Omental fat pad (tissue), 4 donors: Measurements from ENCODE around the gene NAGK. TPM values are rescaled to one million over a fixed set of nuclear protein-coding genes. Genes with fewer than 3 reads are reported as not detected.
"Not testable (repeated sequence)": the region's sequence is repeated elsewhere in the genome, so short reads cannot be mapped to it uniquely, and the experiment has no call there.

ENCODE experiments used
- ATAC-seq: fragments of 150-250 bp; one replicate; pipeline ENCODE4 v1.9.1; 2016; ENCODE audit warnings: mild to moderate bottlenecking, moderate library complexity; ENCODE audit not compliant: low FRiP score
- DNase-seq: peaks from one replicate; pipeline ENCODE4 v3.0.0-alpha.2; 2019; ENCODE audit warnings: low spot score
- total RNA-seq, 4 donors: library from RNA; depleted of rRNA; stranded (reverse); fragments of >200 nt; gene quantifications; one replicate each; pipeline ENCODE4 v1.1.0, GENCODE V29; 2016
- TF ChIP-seq, protein P1 (sequence below), 3 donors: fragments of 450-650 bp; IDR thresholded peaks; one replicate each; pipeline ENCODE4 v1.5.1; 2016 to 2017; ENCODE audit warnings: antibody characterized with exemption in 3 of 3, mild to moderate bottlenecking in 3 of 3, moderate library complexity in 2 of 3

Gene NAGK
- total RNA-seq, 4 donors from 2014 or later, result 72.1 to 149 (median 121) TPM

DNA sequence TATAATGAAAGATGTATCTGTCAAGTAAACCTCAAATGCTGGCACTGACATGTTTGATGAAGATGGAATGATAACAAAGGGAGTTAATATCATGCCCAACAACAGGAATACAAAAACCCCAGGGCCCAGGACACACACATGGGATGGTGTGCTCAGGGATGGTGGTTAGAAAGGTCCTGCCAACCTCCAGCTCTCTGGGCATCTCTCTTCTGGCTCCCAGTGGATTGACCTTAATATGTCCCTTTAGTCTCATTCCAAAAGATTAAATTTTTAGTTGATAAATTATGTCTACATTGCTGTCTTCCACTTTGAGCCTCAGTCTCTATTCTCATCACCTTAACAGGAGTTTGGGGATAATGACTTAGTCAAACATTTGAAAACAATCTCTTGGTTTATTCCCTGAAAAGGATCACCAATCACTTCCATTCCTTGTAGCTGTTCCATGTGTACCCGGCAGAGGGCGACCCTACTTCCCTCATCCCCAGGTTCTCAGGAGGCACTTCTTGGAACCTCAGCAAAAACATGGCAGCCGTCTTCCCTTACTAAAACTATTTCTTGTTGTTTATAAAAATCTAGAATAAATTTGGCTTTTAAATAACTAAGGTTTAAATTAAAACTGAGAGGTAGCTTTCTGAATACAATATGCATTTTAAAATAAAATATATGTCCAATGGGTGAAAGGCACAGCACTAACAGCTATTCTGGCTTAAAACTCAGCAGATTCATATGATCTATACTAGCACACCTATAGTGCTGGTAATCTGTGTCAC lies 31.9 kb downstream of the NAGK start:
- DNase-seq, result no peak
- no peak for ATAC-seq
- TF ChIP-seq, protein P1, sequence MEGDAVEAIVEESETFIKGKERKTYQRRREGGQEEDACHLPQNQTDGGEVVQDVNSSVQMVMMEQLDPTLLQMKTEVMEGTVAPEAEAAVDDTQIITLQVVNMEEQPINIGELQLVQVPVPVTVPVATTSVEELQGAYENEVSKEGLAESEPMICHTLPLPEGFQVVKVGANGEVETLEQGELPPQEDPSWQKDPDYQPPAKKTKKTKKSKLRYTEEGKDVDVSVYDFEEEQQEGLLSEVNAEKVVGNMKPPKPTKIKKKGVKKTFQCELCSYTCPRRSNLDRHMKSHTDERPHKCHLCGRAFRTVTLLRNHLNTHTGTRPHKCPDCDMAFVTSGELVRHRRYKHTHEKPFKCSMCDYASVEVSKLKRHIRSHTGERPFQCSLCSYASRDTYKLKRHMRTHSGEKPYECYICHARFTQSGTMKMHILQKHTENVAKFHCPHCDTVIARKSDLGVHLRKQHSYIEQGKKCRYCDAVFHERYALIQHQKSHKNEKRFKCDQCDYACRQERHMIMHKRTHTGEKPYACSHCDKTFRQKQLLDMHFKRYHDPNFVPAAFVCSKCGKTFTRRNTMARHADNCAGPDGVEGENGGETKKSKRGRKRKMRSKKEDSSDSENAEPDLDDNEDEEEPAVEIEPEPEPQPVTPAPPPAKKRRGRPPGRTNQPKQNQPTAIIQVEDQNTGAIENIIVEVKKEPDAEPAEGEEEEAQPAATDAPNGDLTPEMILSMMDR (IDR thresholded peaks at IDR 0.05), result no peak

DNA sequence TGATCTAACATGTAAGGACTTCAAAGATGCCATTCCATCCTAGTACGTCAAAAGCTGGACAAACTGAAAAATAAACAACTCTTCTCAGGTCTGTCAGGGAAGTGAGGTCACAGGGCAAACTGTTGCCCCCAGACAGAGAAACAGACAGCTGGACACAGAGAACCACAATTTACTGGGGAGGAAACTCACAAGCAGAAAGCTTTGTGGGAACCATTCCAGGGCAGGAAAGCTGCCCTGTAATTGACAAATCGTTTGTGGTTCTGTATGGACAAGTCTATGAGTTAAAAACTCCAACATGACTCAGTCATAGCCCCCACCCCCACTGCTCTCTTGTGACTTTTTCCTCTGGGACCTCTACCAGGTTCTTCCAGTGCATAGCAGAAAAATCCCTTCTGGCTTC lies 33.2 kb downstream of the NAGK start:
- no peak for DNase-seq
- TF ChIP-seq, protein P1 (IDR thresholded peaks at IDR 0.05), result no peak
- ATAC-seq, result no peak

DNA sequence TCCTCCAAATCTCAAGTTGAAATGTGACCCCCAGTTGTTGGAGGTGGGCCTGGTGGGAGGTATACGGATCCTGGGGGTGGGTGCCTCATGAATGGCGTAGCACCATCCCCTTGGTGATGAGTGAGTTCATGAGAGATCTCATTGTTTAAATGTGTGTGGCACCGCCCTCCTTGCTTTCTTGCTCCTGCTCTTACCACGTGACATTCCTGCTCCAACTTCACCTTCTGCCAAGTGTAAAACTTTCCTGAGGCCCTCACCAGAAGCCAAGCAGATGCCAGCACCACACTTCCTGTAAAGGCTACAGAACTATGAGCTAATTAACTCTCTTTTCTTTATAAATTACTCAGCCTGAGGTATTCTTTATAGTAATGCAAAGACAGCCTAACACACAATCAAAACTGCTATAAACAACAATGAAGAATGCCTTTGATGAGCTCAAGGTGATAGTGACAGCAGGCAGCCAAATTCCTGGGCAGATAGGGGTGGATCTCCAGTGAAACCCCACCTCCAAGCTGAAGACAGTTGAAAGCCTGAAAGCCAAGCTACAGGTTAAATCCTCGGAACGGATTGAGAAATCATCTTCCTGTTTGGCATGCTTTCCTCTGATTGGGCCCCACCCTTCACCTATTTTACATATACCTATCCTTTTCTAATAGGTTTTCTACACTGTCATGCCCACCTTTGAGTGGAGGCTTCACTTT lies 34.7 kb downstream of the NAGK start:
- no peak for ATAC-seq
- TF ChIP-seq, protein P1 (IDR thresholded peaks at IDR 0.05), result no peak
- no peak for DNase-seq

DNA sequence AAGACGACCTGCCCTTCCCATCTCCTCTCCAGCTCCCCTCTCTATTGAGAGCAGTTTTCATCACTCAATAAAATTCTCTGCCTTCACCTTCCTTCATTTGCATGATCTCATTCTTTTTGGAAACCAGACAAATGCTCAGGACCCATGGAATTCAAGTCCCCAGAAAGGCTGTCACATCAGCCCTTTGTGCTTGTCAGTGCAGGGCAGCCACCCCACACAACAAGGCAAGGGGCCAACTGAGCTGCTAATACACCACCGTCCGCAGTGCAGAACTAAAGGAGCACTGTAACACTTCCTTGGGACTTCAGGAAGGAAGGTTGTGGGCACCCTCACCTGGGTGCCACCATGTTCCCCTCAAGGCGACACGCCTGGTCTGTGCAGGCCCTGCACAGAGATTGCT lies 35.4 kb downstream of the NAGK start:
- TF ChIP-seq, protein P1 (IDR thresholded peaks at IDR 0.05), result no peak
- no peak for DNase-seq
- no peak for ATAC-seq

DNA sequence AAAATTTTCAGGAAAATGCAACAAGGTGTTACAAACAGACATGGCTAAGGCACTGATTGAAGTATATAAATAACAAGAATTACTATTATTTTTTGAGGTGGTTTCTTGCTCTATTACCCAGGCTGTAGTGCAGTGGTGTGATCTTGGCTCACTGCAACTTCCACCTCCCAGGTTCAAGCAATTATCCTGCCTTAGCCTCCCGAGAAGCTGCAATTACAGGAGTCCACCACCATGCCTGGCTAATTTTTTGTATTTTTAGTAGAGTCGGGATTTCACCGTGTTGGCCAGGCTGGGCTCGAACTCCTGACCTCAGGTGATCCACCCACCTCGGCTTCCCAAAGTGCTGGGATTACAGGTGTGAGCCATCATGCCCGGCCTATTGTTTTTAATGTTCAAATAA lies 38.0 kb downstream of the NAGK start:
- DNase-seq, ATAC-seq: not testable (repeated sequence)

DNA sequence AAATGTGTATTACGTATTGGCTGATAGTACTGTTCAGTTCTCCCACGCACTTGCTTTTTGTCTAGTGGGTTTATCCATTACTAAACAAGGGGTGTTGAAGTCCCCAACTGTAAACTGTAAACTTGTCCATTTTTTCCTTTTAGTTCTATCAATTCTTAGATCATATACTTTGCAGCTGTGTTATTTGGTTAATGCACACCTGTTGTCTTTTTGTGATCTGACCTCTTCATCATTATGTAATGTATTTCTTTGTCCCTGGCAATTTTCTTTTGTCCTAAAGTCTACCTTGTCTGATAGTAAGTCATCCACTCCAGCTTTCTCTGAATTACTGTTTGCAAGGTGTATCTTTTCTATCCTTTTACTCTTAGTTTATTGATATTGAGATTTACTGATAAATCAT lies 39.6 kb downstream of the NAGK start:
- TF ChIP-seq, protein P1 (IDR thresholded peaks at IDR 0.05), result no peak
- DNase-seq, result no peak
- ATAC-seq, result no peak

DNA sequence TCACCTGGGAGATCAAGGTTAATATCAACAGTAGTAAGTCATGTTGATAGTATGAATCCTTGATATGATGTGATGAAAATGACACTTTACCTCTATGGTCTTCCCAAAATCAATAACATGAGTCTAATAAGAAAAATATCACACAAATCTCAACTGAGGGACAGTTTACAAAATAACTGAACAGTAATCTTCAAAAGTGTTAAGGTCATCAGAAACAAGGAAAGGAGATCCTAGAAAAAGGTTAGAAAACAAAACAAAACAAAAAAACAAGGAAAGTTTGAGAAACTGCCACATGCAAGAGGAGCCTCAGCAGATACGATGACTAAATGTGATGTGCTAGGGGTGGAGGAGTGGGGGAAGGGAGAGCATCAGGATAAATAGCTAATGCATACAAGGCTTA lies 45.4 kb downstream of the NAGK start:
- TF ChIP-seq, protein P1 (IDR thresholded peaks at IDR 0.05), result no peak
- no peak for ATAC-seq

More for the DNA sequence above, 45.4 kb downstream of the NAGK start:
- DNase-seq, result no peak
